ENCODE results near the gene LYPD6B. TPM values are rescaled to one million over a fixed set of nuclear protein-coding genes. Genes with fewer than 3 reads are reported as not detected.

LYPD6B gene
- total and polyA plus RNA-seq, 10 donors: 0.46 to 3.5 (median 1.9) TPM

GRCh38 chr2:149077861-149078260 is 39.4 kb downstream of the LYPD6B start:
- TF ChIP-seq CTCF (IDR thresholded peaks at IDR 0.05 in 8 of 11, conservative IDR thresholded peaks at IDR 0.05 in 3 of 11) (no peak), POLR2A (IDR thresholded peaks at IDR 0.05) (no peak), POLR2AphosphoS5 (IDR thresholded peaks at IDR 0.05) (no peak)
- intact Hi-C loops (cut with DNase I; ENCODE audit: low total_unique reads): no loop called here
- no peaks in the 10 kb centered on the region for H3K36me3 ChIP-seq
- H3K4me3 ChIP-seq: no peak overlapping the region
- no peaks in the 10 kb centered on the region for H3K27me3 ChIP-seq (replicated peaks in 1 of 7)
- DNase-seq: no peak
- WGBS, 5 donors: 69 to 86% (median 74%) methylated on average over 3 of the region's 3 CpGs
- H3K27ac ChIP-seq: no peak overlapping the region
- H3K9me3 ChIP-seq: no peaks in the 10 kb centered on the region
- peaks cover 0 to 10% (median 3%) of the 10 kb centered on the region in 6 donors for H3K4me1 ChIP-seq

GRCh38 chr2:149080099-149080498 is 41.6 kb downstream of the LYPD6B start:
- no peak overlapping the region for H3K27ac ChIP-seq
- DNase-seq: no peak
- TF ChIP-seq CTCF (IDR thresholded peaks at IDR 0.05 in 8 of 11, conservative IDR thresholded peaks at IDR 0.05 in 3 of 11) (no peak), POLR2AphosphoS5 (IDR thresholded peaks at IDR 0.05) (no peak), POLR2A (IDR thresholded peaks at IDR 0.05) (no peak)
- H3K36me3 ChIP-seq: no peaks in the 10 kb centered on the region
- H3K4me3 ChIP-seq: no peak overlapping the region
- no peaks in the 10 kb centered on the region for H3K9me3 ChIP-seq
- WGBS, 5 donors: 53 to 75% (median 69%) methylated on average over 3 of the region's 3 CpGs
- H3K27me3 ChIP-seq (replicated peaks in 1 of 7): no peaks in the 10 kb centered on the region
- intact Hi-C loops (cut with DNase I; ENCODE audit: low total_unique reads): no loop called here
- peaks cover 0 to 23% (median 3%) of the 10 kb centered on the region in 6 donors for H3K4me1 ChIP-seq

- H3K4me1 ChIP-seq: peaks cover 0 to 30% (median 3%) of the 10 kb centered on the region in 6 donors
- no peaks in the 10 kb centered on the region for H3K36me3 ChIP-seq
- intact Hi-C loops (cut with DNase I; ENCODE audit: low total_unique reads): no loop called here
- no peaks in the 10 kb centered on the region for H3K27me3 ChIP-seq (replicated peaks in 1 of 7)
- TF ChIP-seq POLR2A (IDR thresholded peaks at IDR 0.05): no peak
- TF ChIP-seq CTCF (IDR thresholded peaks at IDR 0.05 in 8 of 11, conservative IDR thresholded peaks at IDR 0.05 in 3 of 11): no peak
- no peak for TF ChIP-seq POLR2AphosphoS5 (IDR thresholded peaks at IDR 0.05)
- WGBS, 5 donors: 50 to 62% (median 53%) methylated on average over 1 of the region's 1 CpG
- no peak overlapping the region for H3K27ac ChIP-seq
- DNase-seq: no peak
- H3K9me3 ChIP-seq: no peaks in the 10 kb centered on the region
- no peak overlapping the region for H3K4me3 ChIP-seq
Observed at GRCh38 chr2:149080971-149081370, 42.5 kb downstream of the LYPD6B start.

GRCh38 chr2:149082079-149082478 is 43.6 kb downstream of the LYPD6B start:
- 21 to 42% (median 34%) methylated on average over 3 of the region's 3 CpGs for WGBS, 5 donors
- Histone ChIP-seq H3K27me3 (replicated peaks in 1 of 7) (no peaks in the 10 kb centered on the region), H3K4me3 (no peak overlapping the region), H3K36me3 (no peaks in the 10 kb centered on the region), H3K9me3 (no peaks in the 10 kb centered on the region), H3K27ac (no peak overlapping the region), H3K4me1 (peaks cover 0 to 36% (median 3%) of the 10 kb centered on the region in 6 donors)
- intact Hi-C loops (cut with DNase I; ENCODE audit: low total_unique reads): no loop called here
- DNase-seq: no peak
- no peak for TF ChIP-seq CTCF (IDR thresholded peaks at IDR 0.05 in 8 of 11, conservative IDR thresholded peaks at IDR 0.05 in 3 of 11)
- no peak for TF ChIP-seq POLR2AphosphoS5 (IDR thresholded peaks at IDR 0.05)
- no peak for TF ChIP-seq POLR2A (IDR thresholded peaks at IDR 0.05)

Data from spleen (tissue), 11 donors.